ENCODE results near the gene SRGAP2B.
"Not testable (repeated sequence)": the region's sequence is repeated elsewhere in the genome, so short reads cannot be mapped to it uniquely, and the experiment has no call there.

SRGAP2B gene

GRCh38 chr1:145082483-145083255 lies 12.5 kb downstream of the SRGAP2B start:
- not testable (repeated sequence) for DNase-seq (ENCODE audit: low read depth)

GRCh38 chr1:145080193-145080592 lies 14.9 kb downstream of the SRGAP2B start:
- not testable (repeated sequence) for DNase-seq (ENCODE audit: low read depth)

- DNase-seq (ENCODE audit: low read depth) = not testable (repeated sequence)
Measured at GRCh38 chr1:145079737-145080136, 15.4 kb downstream of the SRGAP2B start.

GRCh38 chr1:145078787-145079370 lies 16.2 kb downstream of the SRGAP2B start:
- not testable (repeated sequence) for DNase-seq (ENCODE audit: low read depth)

GRCh38 chr1:145077872-145078786 lies 17.0 kb downstream of the SRGAP2B start:
- DNase-seq (ENCODE audit: low read depth) = not testable (repeated sequence)

GRCh38 chr1:145076877-145077276 lies 18.3 kb downstream of the SRGAP2B start:
- not testable (repeated sequence) for DNase-seq (ENCODE audit: low read depth)

GRCh38 chr1:145074021-145074559 lies 21.0 kb downstream of the SRGAP2B start:
- DNase-seq (ENCODE audit: low read depth) = not testable (repeated sequence)

- not testable (repeated sequence) for DNase-seq (ENCODE audit: low read depth)
Measured at GRCh38 chr1:145071569-145071968, 23.6 kb downstream of the SRGAP2B start.

- DNase-seq (ENCODE audit: low read depth) = not testable (repeated sequence)
Measured at GRCh38 chr1:145066486-145066885, 28.6 kb downstream of the SRGAP2B start.

GRCh38 chr1:145065194-145065826 lies 29.8 kb downstream of the SRGAP2B start:
- DNase-seq (ENCODE audit: low read depth) = not testable (repeated sequence)

GRCh38 chr1:145063941-145064648 lies 31.0 kb downstream of the SRGAP2B start:
- not testable (repeated sequence) for DNase-seq (ENCODE audit: low read depth)

- not testable (repeated sequence) for DNase-seq (ENCODE audit: low read depth)
Measured at GRCh38 chr1:145063285-145063684, 31.8 kb downstream of the SRGAP2B start.

GRCh38 chr1:145058184-145058583 lies 36.9 kb downstream of the SRGAP2B start:
- DNase-seq (ENCODE audit: low read depth) = not testable (repeated sequence)

GRCh38 chr1:145055217-145055760 lies 39.8 kb downstream of the SRGAP2B start:
- DNase-seq (ENCODE audit: low read depth) = not testable (repeated sequence)

- not testable (repeated sequence) for DNase-seq (ENCODE audit: low read depth)
Measured at GRCh38 chr1:145053428-145053827, 41.7 kb downstream of the SRGAP2B start.

GRCh38 chr1:145052019-145052776 lies 42.9 kb downstream of the SRGAP2B start:
- not testable (repeated sequence) for DNase-seq (ENCODE audit: low read depth)

- not testable (repeated sequence) for DNase-seq (ENCODE audit: low read depth)
Measured at GRCh38 chr1:145048181-145048856, 46.8 kb downstream of the SRGAP2B start.

GRCh38 chr1:145047553-145047952 lies 47.6 kb downstream of the SRGAP2B start:
- DNase-seq (ENCODE audit: low read depth) = not testable (repeated sequence)

Measured in non-pigmented ciliary epithelial cell (primary cell).